BJ (cell line): ENCODE data around the gene SETD3. TPM values are rescaled to one million over a fixed set of nuclear protein-coding genes. Genes with fewer than 3 reads are reported as not detected.

Experiments
- CTCF ChIA-PET: fragments of 350-600 bp; formaldehyde crosslinking; extraction: SDS; loops from one replicate; lab custom pipeline; 2021; ENCODE audit warnings: antibody characterized with exemption, inconsistent platforms; lab: Yijun Ruan, JAX
- POLR2A ChIA-PET: fragments of 300-600 bp; sonication (Branson Sonifier 250); formaldehyde crosslinking; extraction: SDS; loops from one replicate; lab custom pipeline; 2021; ENCODE audit warnings: antibody characterized with exemption; lab: Charles Lee
- DNase-seq: peaks from one replicate; pipeline ENCODE4 v3.0.0-alpha.2; 2011; ENCODE audit warnings: low read depth
- H3K27me3 ChIP-seq: 2 replicates; pipeline ENCODE4 v1.6.0; 2011; ENCODE audit warnings: low read length; ENCODE audit not compliant: control insufficient read depth, insufficient read depth
- H3K36me3 ChIP-seq: 2 replicates; pipeline ENCODE4 v1.5.1; 2011; ENCODE audit warnings: low read length; ENCODE audit not compliant: control insufficient read depth, insufficient read depth
- H3K4me3 ChIP-seq: 2 replicates; pipeline ENCODE4 v1.5.1; 2011; ENCODE audit warnings: low read depth, mild to moderate bottlenecking, control low read depth, low read length
- CTCF ChIP-seq: IDR thresholded peaks from 2 replicates; pipeline ENCODE4 v1.5.1; 2011; ENCODE audit warnings: low read depth, mild to moderate bottlenecking, control low read depth, inconsistent platforms, low read length, moderate library complexity; ENCODE audit not compliant: insufficient read depth
- polyA minus RNA-seq: library from RNA; depleted of rRNA, polyadenylated mRNA; stranded (reverse); fragments of >200 nt; gene quantifications from 2 replicates; pipeline ENCODE4 v1.2.3, GENCODE V29; 2011; rRNA and poly(A)+ RNA removed
- polyA plus RNA-seq: library from polyadenylated mRNA; depleted of rRNA; stranded (reverse); fragments of >200 nt; gene quantifications from 2 replicates; pipeline ENCODE4 v1.2.3, GENCODE V29; 2011; rRNA removed

The SETD3 gene
- polyA plus RNA-seq (20.2 and 35.4 TPM in 2 replicates), polyA minus RNA-seq (25.6 and 31.2 TPM in 2 replicates)

DNA sequence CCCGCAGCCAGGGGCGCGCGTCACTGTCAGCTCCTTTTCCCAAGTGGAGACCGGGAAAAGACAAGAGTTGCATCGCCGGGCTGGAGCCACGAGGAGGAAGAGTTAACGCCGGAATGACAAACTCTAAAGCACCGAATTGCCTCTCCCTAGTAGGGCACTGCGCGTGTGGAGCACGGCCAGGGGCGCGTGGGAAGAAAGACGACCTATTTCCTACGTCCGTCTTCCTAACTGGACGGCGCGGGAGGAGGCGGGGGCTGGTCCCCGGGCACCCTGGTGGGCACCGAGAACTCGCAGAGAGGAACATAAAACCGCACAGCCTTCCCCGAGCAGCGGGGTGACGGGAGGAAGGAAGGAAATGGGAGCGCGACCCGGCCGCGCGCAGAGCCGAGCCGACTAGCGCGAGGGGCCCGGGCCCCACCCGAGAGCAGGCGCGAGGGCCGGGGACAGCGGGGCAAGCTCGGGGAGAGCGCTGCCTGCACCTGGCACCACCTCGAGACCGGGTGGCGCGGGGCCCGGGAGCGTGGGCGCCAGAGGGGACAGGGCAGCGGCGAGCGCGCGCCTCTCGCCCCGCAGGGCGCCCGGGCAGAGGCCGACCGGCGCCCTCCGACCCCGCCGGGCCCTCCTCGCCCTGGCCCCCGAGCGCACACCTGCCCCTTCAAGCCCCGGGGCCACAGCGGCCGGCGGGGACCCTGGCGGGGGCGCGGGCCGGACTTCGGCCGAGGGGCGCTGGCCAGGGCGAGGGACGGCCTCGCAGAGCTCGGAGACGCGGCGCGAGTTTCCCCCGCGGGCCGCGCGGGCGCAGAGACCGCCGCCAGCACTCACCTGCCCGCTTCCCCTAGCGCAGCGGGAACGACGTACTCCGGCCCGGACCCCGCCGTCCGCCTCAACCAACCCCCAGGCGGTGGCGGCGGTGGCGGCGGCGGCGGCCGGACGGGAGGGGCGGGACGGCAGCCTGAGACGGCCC lies at the start of gene SETD3:
SETD3 (minus strand) TSS at position 954 of the 964 bp plus-strand sequence. CDS start 15,054 bp downstream, outside the sequence.
- TF ChIP-seq CTCF, result peak; percentile 35; the same call in 1 of the 2 replicates
- peak; percentile 24 for DNase-seq
- H3K4me3 ChIP-seq, result peak within 1 kb of the TSS; percentile 91
- H3K27me3 ChIP-seq, result no peaks in the 10 kb centered on the region
- no peaks in the 10 kb centered on the region for H3K36me3 ChIP-seq
- POLR2A ChIA-PET, result no interaction called here
- CTCF ChIA-PET, result interaction anchor here (1.0 to 1.6 kb wide), 3 partner anchors 9 to 87 kb away, joined by 3 to 4 read pairs (median 3); no protein-coding TSS in a partner anchor

- no peak overlapping the region for H3K4me3 ChIP-seq
Measured at GRCh38 chr14:99529899-99530298, 49.2 kb upstream of the SETD3 start.

GRCh38 chr14:99527427-99528076 lies 46.9 kb upstream of the SETD3 start:
- no peak for DNase-seq
- ChIA-PET POLR2A (no interaction called here), CTCF (interaction anchor here (0.6 to 6.0 kb wide), 6 partner anchors 8 to 175 kb away, joined by 3 to 49 read pairs (median 3); no protein-coding TSS in a partner anchor)
- H3K36me3 ChIP-seq, result no peaks in the 10 kb centered on the region
- H3K27me3 ChIP-seq, result no peaks in the 10 kb centered on the region
- no peak overlapping the region for H3K4me3 ChIP-seq
- no peak for TF ChIP-seq CTCF

More at GRCh38 chr14:99529899-99530298, 49.2 kb upstream of the SETD3 start:
- ChIA-PET POLR2A (no interaction called here), CTCF (interaction anchor here (1.1 kb wide), 1 partner anchor 99 kb away, joined by 4 read pairs; no protein-coding TSS in a partner anchor)
- Histone ChIP-seq H3K36me3 (no peaks in the 10 kb centered on the region; the same call in 1 of the 2 replicates), H3K27me3 (no peaks in the 10 kb centered on the region)
- DNase-seq, result no peak
- no peak for TF ChIP-seq CTCF

DNA sequence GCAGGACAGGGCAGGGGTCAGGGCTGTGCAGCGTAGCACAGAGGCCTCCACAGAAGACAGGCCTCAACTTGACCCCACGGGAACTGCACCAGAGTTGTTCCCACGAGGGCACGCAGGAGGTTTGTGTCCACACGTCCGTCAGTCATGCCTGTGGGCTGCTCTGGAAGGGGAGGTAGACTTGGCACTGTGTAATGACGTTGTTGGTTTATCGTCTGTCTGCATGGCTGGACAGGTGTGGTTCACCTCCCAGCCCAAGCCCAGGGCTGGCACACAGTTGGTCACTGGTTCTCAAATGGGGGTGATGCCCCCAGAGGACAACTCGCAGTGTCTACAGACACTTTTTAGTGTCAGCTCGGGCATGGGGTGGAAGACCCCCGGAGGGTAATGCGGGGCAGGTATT lies 46.4 kb upstream of the SETD3 start:
- Histone ChIP-seq H3K4me3 (no peak overlapping the region), H3K27me3 (no peaks in the 10 kb centered on the region), H3K36me3 (no peaks in the 10 kb centered on the region)
- DNase-seq, result no peak
- CTCF ChIA-PET, result interaction anchor here (0.6 to 6.0 kb wide), 6 partner anchors 29 to 176 kb away, joined by 3 to 49 read pairs (median 4); no protein-coding TSS in a partner anchor
- no peak for TF ChIP-seq CTCF
- POLR2A ChIA-PET, result no interaction called here

GRCh38 chr14:99525699-99526080 lies 45.0 kb upstream of the SETD3 start:
- no peaks in the 10 kb centered on the region; the same call in 1 of the 2 replicates for H3K36me3 ChIP-seq
- no peaks in the 10 kb centered on the region for H3K27me3 ChIP-seq
- ChIA-PET POLR2A (no interaction called here), CTCF (interaction anchor here (0.7 to 6.0 kb wide), 7 partner anchors 30 to 105 kb away, joined by 3 to 49 read pairs (median 5); no protein-coding TSS in a partner anchor)
- no peak for DNase-seq
- H3K4me3 ChIP-seq, result no peak overlapping the region
- no peak for TF ChIP-seq CTCF
